Lower leg skin (tissue), 4 donors: Measurements from ENCODE around the gene USP28. TPM values are rescaled to one million over a fixed set of nuclear protein-coding genes. Genes with fewer than 3 reads are reported as not detected.

ENCODE experiments used
- DNase-seq, 2 donors: peaks; one replicate each; pipeline ENCODE4 v3.0.0-alpha.2; 2019; ENCODE audit warnings: low spot score in 2 of 2
- H3K4me3 ChIP-seq: fragments of 200-600 bp; sonication (generic); 2 replicates; pipeline ENCODE4 v1.5.1; 2017; ENCODE audit warnings: mild to moderate bottlenecking, low read depth; ENCODE audit not compliant: poor library complexity, severe bottlenecking
- POLR2A ChIP-seq, 2 donors: fragments of 450-650 bp; IDR thresholded peaks; one replicate each; pipeline ENCODE4 v1.6.1; 2016 to 2017; ENCODE audit warnings: antibody characterized with exemption in 2 of 2, mild to moderate bottlenecking in 1 of 2, moderate library complexity in 1 of 2
- WGBS, 2 donors: methylation state at CpG; one replicate each; pipeline ENCODE4 v1.1.5; 2018; 5-methylcytosine and 5-hydroxymethylcytosine counted together
- intact Hi-C: fragments of 100-400 bp; cut with DNase I; formaldehyde crosslinking; loops from one replicate; pipeline ENCODE4 v1.15.0; 2023; ENCODE audit warnings: low total_unique reads
- total RNA-seq, 4 donors: library from RNA; depleted of rRNA; stranded (reverse); fragments of >200 nt; gene quantifications; one replicate each; pipeline ENCODE4 v1.1.0, GENCODE V29; 2016
- TF ChIP-seq, protein P1 (sequence below), 3 donors: fragments of 450-650 bp; IDR thresholded peaks; one replicate each; pipeline ENCODE4 v1.5.1; 2016; ENCODE audit warnings: antibody characterized with exemption in 3 of 3, mild to moderate bottlenecking in 3 of 3, moderate library complexity in 2 of 3

Gene USP28
- total RNA-seq, 4 donors from 2014 or later = 13.0 to 26.8 (median 16.4) TPM

DNA sequence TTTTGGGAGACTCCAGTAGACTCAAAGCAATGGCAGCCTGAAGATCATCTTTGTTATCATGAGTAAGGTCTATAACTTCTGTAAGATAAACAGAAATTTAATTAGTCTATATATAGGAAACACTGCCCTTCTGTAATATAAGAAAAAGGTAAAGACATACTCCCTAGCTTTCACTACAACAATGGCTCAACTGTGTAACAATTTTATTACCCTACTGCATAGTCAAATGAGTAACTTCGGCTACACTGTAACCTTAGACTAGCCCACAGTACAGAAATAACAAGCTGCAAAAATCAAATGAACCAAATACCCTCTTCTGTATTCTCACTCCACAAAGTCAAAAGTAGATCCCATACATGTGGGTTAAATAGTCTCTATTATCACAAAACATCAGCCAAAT lies 33.7 kb downstream of the USP28 start:
- no peak for DNase-seq
- TF ChIP-seq POLR2A (IDR thresholded peaks at IDR 0.05) = no peak
- TF ChIP-seq, protein P1, sequence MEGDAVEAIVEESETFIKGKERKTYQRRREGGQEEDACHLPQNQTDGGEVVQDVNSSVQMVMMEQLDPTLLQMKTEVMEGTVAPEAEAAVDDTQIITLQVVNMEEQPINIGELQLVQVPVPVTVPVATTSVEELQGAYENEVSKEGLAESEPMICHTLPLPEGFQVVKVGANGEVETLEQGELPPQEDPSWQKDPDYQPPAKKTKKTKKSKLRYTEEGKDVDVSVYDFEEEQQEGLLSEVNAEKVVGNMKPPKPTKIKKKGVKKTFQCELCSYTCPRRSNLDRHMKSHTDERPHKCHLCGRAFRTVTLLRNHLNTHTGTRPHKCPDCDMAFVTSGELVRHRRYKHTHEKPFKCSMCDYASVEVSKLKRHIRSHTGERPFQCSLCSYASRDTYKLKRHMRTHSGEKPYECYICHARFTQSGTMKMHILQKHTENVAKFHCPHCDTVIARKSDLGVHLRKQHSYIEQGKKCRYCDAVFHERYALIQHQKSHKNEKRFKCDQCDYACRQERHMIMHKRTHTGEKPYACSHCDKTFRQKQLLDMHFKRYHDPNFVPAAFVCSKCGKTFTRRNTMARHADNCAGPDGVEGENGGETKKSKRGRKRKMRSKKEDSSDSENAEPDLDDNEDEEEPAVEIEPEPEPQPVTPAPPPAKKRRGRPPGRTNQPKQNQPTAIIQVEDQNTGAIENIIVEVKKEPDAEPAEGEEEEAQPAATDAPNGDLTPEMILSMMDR (IDR thresholded peaks at IDR 0.05) = no peak
- no peak overlapping the region for H3K4me3 ChIP-seq
- WGBS, 2 donors = 86 to 90% methylated on average over 1 of the region's 1 CpG
- intact Hi-C loops = no loop called here

DNA sequence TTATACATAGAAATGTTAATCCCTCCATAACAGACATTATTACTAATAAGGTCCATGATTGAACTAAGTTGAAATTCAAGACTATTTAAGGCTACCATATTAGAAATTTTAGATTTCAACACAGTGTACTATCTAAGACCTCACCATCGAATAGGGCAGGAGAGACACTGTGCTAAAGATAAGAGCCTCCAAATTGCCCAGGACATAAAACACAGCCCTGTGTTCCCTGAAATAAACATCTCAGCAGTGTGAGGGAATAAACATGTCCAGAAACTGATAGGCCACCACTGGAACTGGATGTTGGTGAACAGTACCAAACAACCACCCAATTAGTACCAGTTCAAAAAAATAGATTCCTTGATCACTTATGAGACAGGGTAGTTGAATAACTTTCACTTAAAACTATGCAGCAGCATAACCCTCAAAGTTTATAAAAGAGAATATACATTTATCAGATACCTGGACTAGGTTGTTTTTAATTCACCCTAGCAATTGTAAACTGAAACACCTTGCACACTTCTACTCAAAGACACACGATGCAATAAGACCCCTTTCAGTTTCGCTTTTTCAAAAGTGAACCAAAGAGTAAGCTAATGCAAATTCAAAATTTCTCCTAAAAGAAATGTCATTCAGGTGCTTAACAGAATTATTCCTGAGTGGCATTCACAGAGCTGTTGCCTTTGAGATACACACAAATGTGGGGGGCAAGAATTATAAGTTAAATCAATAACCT lies 34.3 kb downstream of the USP28 start:
- no peak for DNase-seq
- no peak overlapping the region for H3K4me3 ChIP-seq
- intact Hi-C loops = no loop called here
- TF ChIP-seq, protein P1 (IDR thresholded peaks at IDR 0.05) = no peak
- TF ChIP-seq POLR2A (IDR thresholded peaks at IDR 0.05) = no peak
- 91 to 94% methylated on average over 3 of the region's 3 CpGs for WGBS, 2 donors

- H3K4me3 ChIP-seq = no peak overlapping the region
- 94 to 96% methylated on average over 6 of the region's 6 CpGs for WGBS, 2 donors
- intact Hi-C loops = no loop called here
- DNase-seq = no peak
- TF ChIP-seq, protein P1 (IDR thresholded peaks at IDR 0.05) = no peak
- no peak for TF ChIP-seq POLR2A (IDR thresholded peaks at IDR 0.05)
These were observed 35.5 kb downstream of the USP28 start for GRCh38 chr11:113839842-113840241.

DNA sequence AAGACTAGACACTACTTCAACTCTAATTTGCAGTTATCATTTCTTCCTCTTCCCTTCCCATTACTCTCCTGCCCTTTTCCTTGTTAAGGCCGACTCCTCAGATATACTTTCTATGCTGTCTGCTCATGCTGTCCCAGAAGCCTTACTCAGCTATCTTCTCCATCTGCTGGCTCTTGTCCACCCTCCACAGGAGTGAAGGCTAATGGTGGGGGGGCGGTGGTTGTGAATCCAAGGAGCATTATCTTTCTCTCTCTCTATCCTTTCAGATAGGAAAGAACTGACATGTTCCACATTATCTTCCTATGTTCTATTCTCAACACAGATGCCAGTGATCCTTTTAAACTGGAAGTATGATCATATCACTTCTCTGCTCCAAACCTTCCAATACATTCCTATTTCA lies 37.4 kb downstream of the USP28 start:
- intact Hi-C loops = no loop called here
- TF ChIP-seq, protein P1 (IDR thresholded peaks at IDR 0.05) = no peak
- no peak for TF ChIP-seq POLR2A (IDR thresholded peaks at IDR 0.05)
- 88 to 96% methylated on average over 2 of the region's 2 CpGs for WGBS, 2 donors
- no peak for DNase-seq
- no peak overlapping the region for H3K4me3 ChIP-seq

- no peak overlapping the region for H3K4me3 ChIP-seq
- DNase-seq = no peak
- TF ChIP-seq, protein P1 (IDR thresholded peaks at IDR 0.05) = no peak
- no peak for TF ChIP-seq POLR2A (IDR thresholded peaks at IDR 0.05)
- intact Hi-C loops = no loop called here
- 82 to 86% methylated on average over 4 of the region's 4 CpGs for WGBS, 2 donors
These were observed 40.1 kb downstream of the USP28 start for GRCh38 chr11:113835306-113835705.

DNA sequence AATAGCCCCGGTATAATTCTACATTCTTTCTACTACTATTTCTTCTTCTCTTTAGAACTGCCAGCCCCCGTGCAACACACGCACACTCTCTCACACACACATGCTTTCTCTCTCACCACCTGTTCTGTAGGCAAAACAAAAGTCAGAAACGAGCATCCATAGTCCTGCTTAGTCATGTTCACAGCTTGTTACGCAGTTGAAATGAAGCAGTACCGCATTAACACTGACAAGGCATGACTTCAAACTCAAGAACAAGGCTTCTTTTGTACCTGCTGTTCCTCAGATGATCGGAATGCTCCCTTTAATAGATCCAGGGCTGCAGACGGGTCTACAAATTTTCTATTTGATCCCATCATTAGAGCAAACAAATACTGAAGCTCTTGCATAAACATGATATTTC lies 42.2 kb downstream of the USP28 start:
- intact Hi-C loops = no loop called here
- H3K4me3 ChIP-seq = no peak overlapping the region
- TF ChIP-seq, protein P1 (IDR thresholded peaks at IDR 0.05) = no peak
- TF ChIP-seq POLR2A (IDR thresholded peaks at IDR 0.05) = no peak
- 83 to 87% methylated on average over 8 of the region's 8 CpGs for WGBS, 2 donors
- DNase-seq = no peak
